ENCODE measurements around the gene TBPL1. TPM values are rescaled to one million over a fixed set of nuclear protein-coding genes. Genes with fewer than 3 reads are reported as not detected.

TBPL1 gene
- total and polyA plus RNA-seq, 2 of the 13 experiments (the other 11 are each of a cell fraction or from before 2014, with no cell fraction given): 25.3 to 39.3 TPM

GRCh38 chr6:133954657-133955576 is 1.9 kb downstream of the TBPL1 start:
- in situ Hi-C loops (cut with HindIII; ENCODE audit: extremely low pct_ligation_motif_present, low pct_unique_long_range_greater_than_20kb) (no loop called here), intact Hi-C loops (cut with micrococcal nuclease; ENCODE audit: unreplicated experiment) (loop anchor here (5.0 kb wide), 2 partner anchors 242 to 1443 kb away; partner anchors contain the start of gene STX7)
- no peaks in the 10 kb centered on the region for H4K20me1 ChIP-seq (ENCODE audit: insufficient read depth, low read length)
- H3K9ac ChIP-seq (ENCODE audit: insufficient read depth, low read depth, low read length): peak overlapping the region; percentile 72; the same call in 1 of the 2 replicates
- H3K27ac ChIP-seq (ENCODE audit: extremely low read length, insufficient read depth, low read length): no peak overlapping the region
- DNase-seq (ENCODE audit: low spot score): no peak
- no peak overlapping the region; a peak in 2 of 6 replicates for H3K4me3 ChIP-seq (replicated peaks in 1 of 3; ENCODE audit: insufficient read depth in 1 of 3, low read depth in 2 of 3, low read length in 3 of 3)
- no TSS peak for BruUV-seq (replicated peaks)
- peaks cover 49% of the 10 kb centered on the region for H3K79me2 ChIP-seq (ENCODE audit: insufficient read depth, low read length)
- POLR2A ChIA-PET: interaction anchor here (0.9 kb wide), 1 partner anchor 8 kb away, joined by 3 read pairs; no protein-coding TSS in a partner anchor
- no peaks in the 10 kb centered on the region; a peak in 1 of 5 replicates for H3K27me3 ChIP-seq (ENCODE audit: control insufficient read depth in 1 of 2, insufficient read depth in 2 of 2, low read length in 2 of 2)
- H3K4me1 ChIP-seq (ENCODE audit: insufficient read depth, low read length): peaks cover 24% of the 10 kb centered on the region
- H3K4me2 ChIP-seq (ENCODE audit: low read depth, low read length): peak overlapping the region; percentile 89
- no peak for FAIRE-seq
- H2AFZ ChIP-seq (ENCODE audit: low read length): no peak overlapping the region
- no peaks in the 10 kb centered on the region for H3K36me3 ChIP-seq (replicated peaks in 1 of 2; ENCODE audit: control insufficient read depth in 1 of 2, insufficient read depth in 2 of 2, low read length in 2 of 2)
- no peaks in the 10 kb centered on the region for H3K9me3 ChIP-seq (ENCODE audit: low read length)
- ATAC-seq: no peak
- TF ChIP-seq ZNF558 (CRISPR knock-in tag; IDR thresholded peaks at IDR 0.05; ENCODE audit: borderline replicate concordance): no peak
- TF ChIP-seq TP53 (CRISPR knock-in tag; conservative IDR thresholded peaks at IDR 0.05): no peak
- no peak for TF ChIP-seq KMT2A (CRISPR knock-in tag; IDR thresholded peaks at IDR 0.05)
- TF ChIP-seq MED13 (CRISPR knock-in tag; IDR thresholded peaks at IDR 0.05): no peak
- TF ChIP-seq KDM5A (IDR thresholded peaks at IDR 0.05; ENCODE audit: borderline replicate concordance, low read length): no peak
- no peak for TF ChIP-seq IRF1 (CRISPR knock-in tag; IDR thresholded peaks at IDR 0.05; ENCODE audit: low read depth)
- TF ChIP-seq TBP (CRISPR knock-in tag; IDR thresholded peaks at IDR 0.05): no peak
- TF ChIP-seq PHF8 (CRISPR knock-in tag; IDR thresholded peaks at IDR 0.05): no peak
- no peak for TF ChIP-seq ZNF790 (CRISPR knock-in tag; IDR thresholded peaks at IDR 0.05; ENCODE audit: borderline replicate concordance)
- no peak for TF ChIP-seq CTCF (CRISPR knock-in tag; IDR thresholded peaks at IDR 0.05)
- TF ChIP-seq NAIF1 (CRISPR knock-in tag; IDR thresholded peaks at IDR 0.05; ENCODE audit: borderline replicate concordance): no peak
- no peak for TF ChIP-seq ZNF780A (CRISPR knock-in tag; IDR thresholded peaks at IDR 0.05)
- no peak for TF ChIP-seq KDM6A (CRISPR knock-in tag; IDR thresholded peaks at IDR 0.05; ENCODE audit: low read depth)
- no peak for TF ChIP-seq ZNF282 (IDR thresholded peaks at IDR 0.05; ENCODE audit: partially characterized antibody)
- TF ChIP-seq ZSCAN9 (CRISPR knock-in tag; IDR thresholded peaks at IDR 0.05; ENCODE audit: borderline replicate concordance): no peak
- WGBS (ENCODE audit: low lambda C conversion rate): 88% methylated on average over 7 of the region's 7 CpGs
- CTCF ChIA-PET (ENCODE audit: low intra/inter-chr PET ratio, low total read pairs): no interaction called here
